HG02885 (cell line): ENCODE data around the gene SUCLG2.
A peak's percentile ranks its signal among the peaks of the same experiment; 100 is the strongest.

Experiments used
- ATAC-seq: cut with Tn5 transposase; IDR thresholded peaks from one replicate; pipeline ENCODE4 v1.9.1; 2021; ENCODE audit warnings: mild to moderate bottlenecking; ENCODE audit not compliant: unreplicated experiment, poor library complexity

SUCLG2 gene, protein sequence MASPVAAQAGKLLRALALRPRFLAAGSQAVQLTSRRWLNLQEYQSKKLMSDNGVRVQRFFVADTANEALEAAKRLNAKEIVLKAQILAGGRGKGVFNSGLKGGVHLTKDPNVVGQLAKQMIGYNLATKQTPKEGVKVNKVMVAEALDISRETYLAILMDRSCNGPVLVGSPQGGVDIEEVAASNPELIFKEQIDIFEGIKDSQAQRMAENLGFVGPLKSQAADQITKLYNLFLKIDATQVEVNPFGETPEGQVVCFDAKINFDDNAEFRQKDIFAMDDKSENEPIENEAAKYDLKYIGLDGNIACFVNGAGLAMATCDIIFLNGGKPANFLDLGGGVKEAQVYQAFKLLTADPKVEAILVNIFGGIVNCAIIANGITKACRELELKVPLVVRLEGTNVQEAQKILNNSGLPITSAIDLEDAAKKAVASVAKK

GRCh38 chr3:67654099-67654843 is at the start of gene SUCLG2:
SUCLG2 (minus strand) TSS chr3:67654612; CDS start chr3:67654586, 26 bp downstream.
- ATAC-seq, result peak; percentile 77

GRCh38 chr3:67700596-67700995 is 46.2 kb upstream of the SUCLG2 start:
- ATAC-seq, result no peak

GRCh38 chr3:67699882-67700281 is 45.5 kb upstream of the SUCLG2 start:
- ATAC-seq, result no peak

DNA sequence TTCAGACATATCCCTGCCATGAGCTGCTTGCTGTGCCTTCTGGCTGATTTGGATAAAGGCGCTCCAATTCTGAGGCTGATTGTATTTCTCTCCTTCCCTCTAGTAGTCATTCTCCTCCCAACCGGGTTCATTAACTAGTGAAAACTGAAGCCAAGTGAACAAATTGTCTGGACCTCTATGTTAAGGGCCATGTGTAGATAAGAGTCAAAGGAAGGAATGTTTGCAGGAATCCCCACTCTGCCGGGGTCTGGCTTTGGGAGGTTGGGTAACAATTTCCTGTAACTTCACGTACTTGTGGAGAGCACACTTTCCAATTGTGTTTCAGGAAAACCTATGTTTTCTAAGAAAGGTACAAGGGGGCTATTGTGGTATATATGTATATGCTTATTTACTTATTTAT is 38.2 kb upstream of the SUCLG2 start:
- no peak for ATAC-seq

GRCh38 chr3:67691926-67692325 is 37.5 kb upstream of the SUCLG2 start:
- no peak for ATAC-seq

GRCh38 chr3:67691207-67691606 is 36.8 kb upstream of the SUCLG2 start:
- ATAC-seq, result peak; percentile 70

- no peak for ATAC-seq
Observed at GRCh38 chr3:67689806-67690205, 35.4 kb upstream of the SUCLG2 start.

- no peak for ATAC-seq
Observed at GRCh38 chr3:67688231-67688630, 33.8 kb upstream of the SUCLG2 start.

GRCh38 chr3:67686069-67686468 is 31.7 kb upstream of the SUCLG2 start:
- no peak for ATAC-seq

GRCh38 chr3:67685499-67685898 is 31.1 kb upstream of the SUCLG2 start:
- peak; percentile 100 for ATAC-seq

DNA sequence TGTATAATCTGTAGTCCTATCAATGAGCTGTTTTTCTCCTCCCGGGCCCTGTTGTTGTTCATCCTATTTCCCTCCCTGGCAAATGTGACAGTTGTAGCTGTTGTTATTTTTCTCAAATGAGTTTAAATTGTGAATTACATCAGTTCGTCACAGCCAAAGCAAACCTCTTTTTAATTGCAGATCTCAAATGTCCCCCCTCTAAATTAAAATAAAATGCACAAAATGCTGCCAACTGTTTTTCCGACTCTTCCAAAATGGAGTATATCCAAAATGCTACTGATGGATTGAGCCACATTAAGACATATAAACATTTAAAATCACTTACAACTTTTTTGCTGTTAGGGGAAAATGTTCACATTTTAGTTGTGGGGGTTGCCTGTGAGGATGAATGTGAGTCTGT is 29.8 kb upstream of the SUCLG2 start:
- ATAC-seq, result no peak

DNA sequence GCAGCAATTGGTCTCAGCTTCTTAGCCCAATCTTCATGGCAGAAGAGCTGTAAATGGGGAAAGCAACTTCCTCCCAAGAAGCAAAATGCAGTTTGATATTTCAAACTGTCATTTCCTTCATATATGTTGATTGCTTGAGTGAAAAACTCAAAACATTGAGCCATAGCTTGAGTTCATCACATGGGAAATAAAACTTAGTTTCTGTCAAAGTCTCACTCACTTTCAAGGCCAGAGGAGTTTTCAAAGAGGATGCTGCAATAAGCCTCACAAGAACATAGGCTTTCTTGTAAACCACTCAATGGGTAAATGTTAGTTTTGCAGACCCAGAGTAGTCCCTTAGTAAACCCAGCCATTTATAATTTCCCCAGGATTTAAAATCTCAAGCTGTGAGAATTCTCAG is 29.1 kb upstream of the SUCLG2 start:
- no peak for ATAC-seq

DNA sequence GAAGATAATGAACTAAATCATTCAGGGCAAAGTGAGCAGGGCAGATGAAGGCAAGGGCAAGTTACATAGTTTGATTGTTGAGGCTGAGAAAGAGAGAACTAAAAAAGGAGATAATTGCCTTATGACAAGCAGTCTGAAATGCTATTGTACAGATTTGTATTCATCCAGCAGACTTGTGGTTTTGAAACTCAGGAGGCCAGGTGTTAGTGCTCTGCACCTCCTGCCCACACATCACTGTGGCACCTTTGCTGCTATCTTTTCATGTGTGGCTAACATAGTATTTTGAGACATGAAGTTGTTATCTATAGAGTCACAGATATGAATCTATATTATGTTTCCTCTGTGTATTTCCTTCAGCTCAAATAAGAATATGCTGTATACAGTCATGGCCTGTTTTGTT is 24.3 kb upstream of the SUCLG2 start:
- peak; percentile 92 for ATAC-seq

DNA sequence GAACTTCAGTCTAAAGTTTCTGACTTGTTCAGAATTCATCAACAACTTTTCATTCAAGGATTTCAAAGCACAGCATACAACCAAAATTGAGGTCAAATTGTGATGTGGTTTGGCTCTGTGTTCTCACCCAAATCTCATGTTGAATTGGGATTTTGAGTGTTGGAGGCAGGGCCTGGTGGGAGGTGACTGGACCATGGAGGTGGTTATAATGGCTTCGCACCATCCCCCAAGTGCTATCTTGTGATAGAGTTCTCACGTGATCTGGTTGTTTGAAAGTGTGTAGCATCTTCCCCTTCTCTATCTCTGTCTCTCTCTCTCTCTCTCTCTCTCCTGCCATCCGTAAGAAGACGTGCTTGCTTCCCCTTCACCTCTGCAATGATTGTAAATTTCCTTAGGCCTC is 19.6 kb upstream of the SUCLG2 start:
- ATAC-seq, result no peak

DNA sequence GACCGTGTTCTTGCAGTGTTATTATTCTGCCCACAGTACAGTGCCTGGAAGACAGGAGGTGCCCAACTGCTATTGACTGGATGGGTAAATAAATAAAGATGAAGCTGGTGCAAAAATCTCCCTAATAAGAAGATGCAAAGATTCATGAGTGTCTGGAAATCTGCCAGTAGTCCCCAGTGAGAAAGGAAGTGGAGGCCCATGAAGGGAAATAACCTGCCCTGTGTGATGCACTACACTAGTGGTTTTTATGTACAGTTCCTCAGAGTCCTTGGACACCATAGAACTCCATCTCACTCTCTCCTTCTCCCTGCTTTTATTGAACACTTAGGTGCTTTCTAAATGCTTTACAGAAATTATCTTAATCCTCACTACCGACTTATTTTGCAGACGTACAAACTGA is 8.3 kb upstream of the SUCLG2 start:
- peak; percentile 62 for ATAC-seq

DNA sequence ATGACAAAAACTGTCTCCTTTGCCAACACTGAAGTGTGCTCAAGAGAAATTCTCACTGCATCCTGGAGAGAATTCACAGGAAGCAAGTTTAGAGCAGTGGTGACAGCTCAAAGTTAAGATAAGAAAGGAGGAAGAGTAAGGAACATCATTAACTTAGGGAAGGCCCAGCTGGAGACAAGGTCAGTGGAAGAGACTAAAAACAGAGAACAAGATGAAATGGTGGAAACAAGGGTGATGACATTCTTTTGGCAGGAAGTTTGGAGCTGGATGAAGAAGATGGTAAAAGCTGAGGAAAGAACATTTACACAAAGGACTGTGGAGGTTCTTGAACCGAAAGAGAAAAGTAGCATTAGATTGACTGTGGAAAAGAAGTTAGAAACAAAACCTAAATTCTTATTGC is 6.7 kb upstream of the SUCLG2 start:
- ATAC-seq, result no peak

- ATAC-seq, result no peak
Observed at GRCh38 chr3:67657192-67657591, 2.8 kb upstream of the SUCLG2 start.

DNA sequence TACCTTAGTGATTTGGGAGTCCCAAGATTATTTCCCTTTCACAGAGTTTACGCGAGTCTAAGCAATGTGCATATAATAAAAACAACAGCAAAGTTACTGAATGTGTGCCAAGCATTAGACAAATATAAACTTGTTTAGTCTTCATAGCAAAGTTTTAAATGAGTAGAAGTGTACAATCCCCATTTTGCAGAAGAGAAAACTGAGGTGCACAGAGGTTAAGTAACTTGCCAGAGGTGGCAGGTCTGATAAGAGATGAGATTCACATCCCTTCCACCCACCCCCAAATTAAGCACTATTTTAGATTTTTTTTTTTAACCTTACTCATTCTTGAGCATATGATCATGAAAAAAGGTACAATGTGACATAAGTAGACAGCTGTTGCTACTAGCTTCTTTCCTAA is 2.2 kb upstream of the SUCLG2 start:
- ATAC-seq, result no peak

DNA sequence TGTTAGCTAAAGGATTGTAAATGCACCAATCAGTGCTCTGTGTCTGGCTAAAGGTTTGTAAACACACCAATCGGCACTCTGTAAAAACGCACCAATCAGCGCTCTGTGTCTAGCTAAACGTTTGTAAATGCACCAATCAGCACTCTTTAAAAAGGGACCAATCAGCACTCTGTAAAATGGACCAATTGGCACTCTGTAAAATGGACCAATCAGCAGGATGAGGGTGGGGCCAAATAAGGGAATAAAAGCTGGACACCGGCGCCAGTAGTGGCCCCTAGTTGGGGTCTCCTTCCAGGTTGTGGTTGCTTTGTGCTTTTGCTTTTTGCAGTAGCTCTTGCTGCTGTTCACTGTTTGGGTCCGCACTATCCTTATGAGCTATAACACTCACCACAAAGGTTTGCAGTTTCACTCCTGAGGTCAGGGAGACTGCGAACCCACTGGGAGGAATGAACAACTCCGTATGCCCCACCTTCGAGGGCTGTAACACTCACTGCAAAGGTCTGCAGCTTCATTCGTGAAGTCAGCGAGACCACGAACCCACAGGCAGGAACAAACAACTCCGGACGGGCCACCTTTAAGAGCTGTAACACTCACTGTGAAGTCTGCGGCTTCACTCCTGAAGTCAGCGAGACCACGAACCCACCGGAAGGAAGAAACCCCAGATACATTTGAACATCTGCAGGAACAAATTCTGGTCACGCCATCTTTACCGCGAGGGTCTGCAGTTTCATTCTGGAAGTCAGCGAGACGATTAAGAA is 1.1 kb upstream of the SUCLG2 start:
- peak; percentile 51 for ATAC-seq

DNA sequence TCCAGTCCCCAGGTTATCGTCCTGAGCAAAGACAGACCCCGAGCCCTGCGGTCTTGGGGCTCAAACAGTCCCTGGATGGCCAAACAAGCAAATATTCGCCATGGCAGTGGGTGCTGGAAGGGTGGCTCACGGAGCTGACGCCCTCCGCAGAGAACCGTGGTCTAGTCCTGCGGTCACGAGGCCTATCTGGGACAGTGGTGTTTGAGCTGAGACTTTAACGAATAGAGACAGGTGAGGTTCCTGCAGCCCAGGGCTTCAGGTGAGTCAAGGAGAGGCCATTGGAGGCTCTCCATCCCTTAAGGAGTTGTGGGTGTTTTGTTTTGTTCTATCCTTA is 399 bp upstream of the SUCLG2 start:
- no peak for ATAC-seq
